Ovary (tissue), 9 donors: ENCODE results near the gene BRI3. TPM values are rescaled to one million over a fixed set of nuclear protein-coding genes. Genes with fewer than 3 reads are reported as not detected.

Experiments
- DNase-seq, 5 donors: peaks; one replicate each; pipeline ENCODE4 v3.0.0-alpha.2; 2019 to 2020
- H3K27ac ChIP-seq, 2 donors: fragments of 200-600 bp; one replicate each; pipeline versions ENCODE4 v1.5.1 to v1.8.0; 2019 to 2022
- H3K27me3 ChIP-seq: fragments of 200-600 bp; one replicate; pipeline ENCODE4 v1.8.0; 2022
- H3K36me3 ChIP-seq: fragments of 200-600 bp; sonication (generic); one replicate; pipeline ENCODE4 v1.5.1; 2019
- H3K4me1 ChIP-seq: one replicate; pipeline ENCODE4 v1.8.1; 2013; ENCODE audit warnings: mild to moderate bottlenecking, moderate library complexity; ENCODE audit not compliant: insufficient read depth
- H3K4me3 ChIP-seq: fragments of 200-600 bp; sonication (generic); one replicate; pipeline ENCODE4 v1.5.1; 2017
- H3K9me3 ChIP-seq, 2 donors: fragments of 200-600 bp in 1 of 2; sonication (generic) in 1 of 2; one replicate each; pipeline versions ENCODE4 v1.5.1 to v1.8.1; 2013 to 2019; ENCODE audit warnings: mild to moderate bottlenecking in 1 of 2, moderate library complexity in 1 of 2
- EP300 ChIP-seq: sonication (generic); formaldehyde crosslinking; IDR thresholded peaks from one replicate; pipeline ENCODE4 v1.6.1; 2017; ENCODE audit warnings: antibody characterized with exemption
- POLR2A ChIP-seq: fragments of 450-650 bp; IDR thresholded peaks from one replicate; pipeline ENCODE4 v1.6.1; 2017; ENCODE audit warnings: antibody characterized with exemption, mild to moderate bottlenecking, moderate library complexity
- WGBS, 3 donors: extraction: QIAGEN DNeasy Blood & Tissue Kit in 1 of 3; methylation state at CpG; one replicate each; pipeline versions ENCODE4 v1.1.5 to v1.1.7; 2013 to 2017; 5-methylcytosine and 5-hydroxymethylcytosine counted together
- intact Hi-C, 4 donors: fragments of 100-400 bp; cut with DNase I; formaldehyde crosslinking; loops; one replicate each; pipeline versions ENCODE4 v1.11.0 to v1.15.1; 2022 to 2023
- polyA plus RNA-seq, 2 donors: library from polyadenylated mRNA; stranded (reverse); fragments of 200-250 nt in 1 of 2; fragments of 350-450 nt in 1 of 2; fragmentation: Illumina TruSeq in 1 of 2; extraction: RNeasy Lipid Tissue Mini Kit (QIAGEN cat#74804) in 1 of 2; gene quantifications; one replicate each; pipeline ENCODE4 v1.2.3, GENCODE V29; 2013 to 2014
- total RNA-seq, 7 donors: library from RNA; depleted of rRNA in 2 of 7; stranded (reverse); fragments of >200 nt in 2 of 7; fragmentation: NEBNext Ultra II Directional in 3 of 7; extraction: Animal tissue kit (Norgen Biotek cat#: 25700) in 3 of 7; gene quantifications; one replicate each; pipeline versions ENCODE4 v1.1.0 to v1.2.4, GENCODE V29; 2016 to 2023
- TF ChIP-seq, protein P1 (sequence below), 3 donors: fragments of 450-650 bp in 2 of 3; fragments of 200-600 bp in 1 of 3; IDR thresholded peaks; one replicate each; pipeline versions ENCODE4 v1.5.1 to v1.8.0; 2016 to 2022; ENCODE audit warnings: antibody characterized with exemption in 3 of 3, mild to moderate bottlenecking in 1 of 3
- donor health status: DM: no; HTN: no; CAD: no; lungs with moderate emphysema.
- donor health status: DM: no; HTN: no; CAD: no.
- donor health status: Bipolar disorder and iron deficiency.
- donor health status: DM: yes; HTN: yes; CAD: no.
- donor health status: DM: no; HTN: no; CAD: no.
- donor health status: DM: yes; HTN: yes; CAD: no.

BRI3 gene
- total and polyA plus RNA-seq, 9 donors = 19.9 to 161 (median 133) TPM

GRCh38 chr7:98321301-98321700, 39.8 kb downstream of the BRI3 start:
- no peaks in the 10 kb centered on the region for H3K9me3 ChIP-seq
- intact Hi-C loops = no loop called here
- no peaks in the 10 kb centered on the region for H3K36me3 ChIP-seq
- TF ChIP-seq POLR2A (no peak), EP300 (no peak)
- TF ChIP-seq, protein P1, sequence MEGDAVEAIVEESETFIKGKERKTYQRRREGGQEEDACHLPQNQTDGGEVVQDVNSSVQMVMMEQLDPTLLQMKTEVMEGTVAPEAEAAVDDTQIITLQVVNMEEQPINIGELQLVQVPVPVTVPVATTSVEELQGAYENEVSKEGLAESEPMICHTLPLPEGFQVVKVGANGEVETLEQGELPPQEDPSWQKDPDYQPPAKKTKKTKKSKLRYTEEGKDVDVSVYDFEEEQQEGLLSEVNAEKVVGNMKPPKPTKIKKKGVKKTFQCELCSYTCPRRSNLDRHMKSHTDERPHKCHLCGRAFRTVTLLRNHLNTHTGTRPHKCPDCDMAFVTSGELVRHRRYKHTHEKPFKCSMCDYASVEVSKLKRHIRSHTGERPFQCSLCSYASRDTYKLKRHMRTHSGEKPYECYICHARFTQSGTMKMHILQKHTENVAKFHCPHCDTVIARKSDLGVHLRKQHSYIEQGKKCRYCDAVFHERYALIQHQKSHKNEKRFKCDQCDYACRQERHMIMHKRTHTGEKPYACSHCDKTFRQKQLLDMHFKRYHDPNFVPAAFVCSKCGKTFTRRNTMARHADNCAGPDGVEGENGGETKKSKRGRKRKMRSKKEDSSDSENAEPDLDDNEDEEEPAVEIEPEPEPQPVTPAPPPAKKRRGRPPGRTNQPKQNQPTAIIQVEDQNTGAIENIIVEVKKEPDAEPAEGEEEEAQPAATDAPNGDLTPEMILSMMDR (IDR thresholded peaks at IDR 0.05) = no peak
- no peaks in the 10 kb centered on the region for H3K27me3 ChIP-seq
- 65 to 68% (median 66%) methylated on average over 10 of the region's 10 CpGs for WGBS, 3 donors
- H3K4me1 ChIP-seq = peaks cover 1% of the 10 kb centered on the region
- DNase-seq = no peak
- no peak overlapping the region for H3K4me3 ChIP-seq
- no peak overlapping the region for H3K27ac ChIP-seq

DNA sequence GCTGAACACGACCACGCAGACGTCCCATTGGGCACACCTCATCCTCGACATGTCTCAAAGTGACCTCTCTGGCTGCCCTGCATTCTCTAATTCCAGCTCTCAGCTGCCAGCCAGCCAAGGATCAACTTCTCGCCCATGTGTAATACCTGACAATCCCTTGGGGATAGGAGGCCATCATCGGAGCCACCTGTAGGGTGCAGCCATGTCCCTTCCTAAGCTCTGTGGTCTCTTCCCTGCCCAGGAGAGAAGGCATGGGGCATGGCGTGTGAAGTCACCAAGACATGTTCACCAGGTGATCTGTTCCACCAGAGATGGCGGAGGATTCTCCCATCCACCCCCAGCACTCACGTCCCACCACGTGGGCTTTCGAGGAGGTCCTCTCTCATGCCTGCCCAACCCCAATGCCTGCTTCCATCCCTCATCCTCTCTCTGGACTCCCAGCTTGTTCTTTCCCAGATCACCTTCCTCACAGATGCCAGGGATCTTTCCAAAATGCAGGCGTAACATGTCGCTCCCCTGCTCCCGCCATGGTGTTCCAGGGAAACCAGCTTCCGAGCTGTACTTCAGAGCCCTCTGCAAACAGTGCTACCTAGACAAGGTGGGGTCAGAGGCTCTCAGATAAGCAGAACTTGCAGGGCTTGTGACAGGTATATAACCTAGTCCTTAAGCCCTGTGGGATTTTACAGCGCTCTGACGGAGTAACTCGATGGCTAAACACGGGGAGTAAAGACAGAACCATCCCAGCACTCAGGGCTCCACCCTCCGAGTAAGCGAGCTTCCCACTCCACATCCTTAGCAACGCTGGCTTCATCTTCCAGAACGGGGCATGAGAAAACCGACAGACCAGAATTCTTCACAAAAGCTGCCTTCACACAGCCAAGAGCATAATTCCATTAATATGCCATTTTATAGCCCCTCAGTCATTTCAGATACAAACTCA, 41.1 kb downstream of the BRI3 start:
- 64 to 68% (median 68%) methylated on average over 24 of the region's 24 CpGs for WGBS, 3 donors

DNA sequence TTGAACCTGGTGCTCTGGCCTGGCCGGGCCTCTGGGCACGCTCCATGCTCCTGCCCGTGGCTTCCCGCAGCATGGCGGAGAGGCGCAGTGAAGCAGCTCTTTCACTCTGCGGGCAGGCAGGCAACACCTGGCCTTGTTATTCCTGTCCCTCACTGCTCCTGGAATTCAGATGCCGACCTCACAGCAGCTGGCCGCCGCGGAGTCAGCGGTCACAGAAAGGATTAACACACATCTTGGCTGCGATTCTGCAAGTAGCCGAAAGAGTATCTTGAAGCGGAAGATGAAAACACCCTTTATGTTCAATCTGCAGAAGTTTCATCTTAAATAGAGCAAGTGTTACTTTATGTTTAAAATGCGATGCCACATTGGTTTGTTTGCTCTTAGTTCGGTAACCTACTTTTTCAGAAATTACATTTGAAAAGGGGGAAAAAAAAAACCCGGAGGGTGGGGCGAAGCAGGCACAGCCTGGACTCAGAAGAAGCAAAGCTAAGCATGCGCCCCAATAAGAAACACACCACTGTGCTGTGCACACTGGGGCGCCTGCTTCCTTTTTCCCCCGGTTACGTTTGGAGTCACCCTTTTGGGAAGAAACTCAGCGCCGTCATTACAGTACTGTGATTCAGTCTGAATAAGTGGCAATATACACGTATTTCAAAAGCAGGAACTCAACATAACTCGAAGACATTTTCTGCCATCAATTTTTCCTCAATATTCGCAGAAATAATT, 42.3 kb downstream of the BRI3 start:
- TF ChIP-seq POLR2A = no peak
- TF ChIP-seq, protein P1 (IDR thresholded peaks at IDR 0.05) = no peak
- Histone ChIP-seq H3K27ac (no peak overlapping the region), H3K9me3 (no peaks in the 10 kb centered on the region), H3K27me3 (no peaks in the 10 kb centered on the region), H3K4me1 (peaks cover 1% of the 10 kb centered on the region), H3K4me3 (no peak overlapping the region), H3K36me3 (no peaks in the 10 kb centered on the region)
- intact Hi-C loops = no loop called here
- DNase-seq = no peak
- WGBS, 3 donors = 35 to 60% (median 39%) methylated on average over 28 of the region's 28 CpGs

More for the DNA sequence above, 41.1 kb downstream of the BRI3 start:
- H3K9me3 ChIP-seq = no peaks in the 10 kb centered on the region
- H3K27ac ChIP-seq = no peak overlapping the region
- intact Hi-C loops = no loop called here
- H3K36me3 ChIP-seq = no peaks in the 10 kb centered on the region
- no peak overlapping the region for H3K4me3 ChIP-seq
- no peaks in the 10 kb centered on the region for H3K27me3 ChIP-seq
- no peak for DNase-seq
- TF ChIP-seq POLR2A (no peak), EP300 (no peak)
- TF ChIP-seq, protein P1 (IDR thresholded peaks at IDR 0.05) = no peak
- H3K4me1 ChIP-seq = peaks cover 1% of the 10 kb centered on the region

- Histone ChIP-seq H3K36me3 (no peaks in the 10 kb centered on the region), H3K4me3 (no peak overlapping the region), H3K27me3 (no peaks in the 10 kb centered on the region), H3K9me3 (no peaks in the 10 kb centered on the region), H3K4me1 (peaks cover 1% of the 10 kb centered on the region), H3K27ac (no peak overlapping the region)
- no peak for TF ChIP-seq EP300
- no peak for TF ChIP-seq POLR2A
- TF ChIP-seq, protein P1 (IDR thresholded peaks at IDR 0.05) = no peak
- WGBS, 3 donors = 90 to 92% (median 92%) methylated on average over 6 of the region's 6 CpGs
- intact Hi-C loops = no loop called here
- DNase-seq = no peak
These were observed 43.3 kb downstream of the BRI3 start for GRCh38 chr7:98324782-98325181.
